CD4-positive, alpha-beta T cell treated with Interleukin-12 subunit alpha and Interleukin-12 subunit beta, for 1 hour (primary cell): Measurements from ENCODE around the gene RASGRF2.

Experiments used
- DNase-seq: peaks from one replicate; pipeline ENCODE4 v3.0.0-alpha.2; 2020

The RASGRF2 gene

GRCh38 chr5:80959768-80960442 lies at the start of gene RASGRF2:
TSS of gene RASGRF2 (plus strand) at chr5:80960363. CDS start at chr5:80960739, 376 bp downstream.
- peak; percentile 59 for DNase-seq

GRCh38 chr5:80912479-80912878 lies 47.7 kb upstream of the RASGRF2 start:
- no peak for DNase-seq

- DNase-seq, result no peak
Observed at GRCh38 chr5:80915716-80916115, 44.4 kb upstream of the RASGRF2 start.

- no peak for DNase-seq
Observed at GRCh38 chr5:80916676-80917075, 43.5 kb upstream of the RASGRF2 start.

- DNase-seq, result no peak
Observed at GRCh38 chr5:80917631-80918030, 42.5 kb upstream of the RASGRF2 start.

- DNase-seq, result no peak
Observed at GRCh38 chr5:80919678-80920196, 40.4 kb upstream of the RASGRF2 start.

- no peak for DNase-seq
Observed at GRCh38 chr5:80920333-80920732, 39.8 kb upstream of the RASGRF2 start.

- no peak for DNase-seq
Observed at GRCh38 chr5:80921026-80921425, 39.1 kb upstream of the RASGRF2 start.

- DNase-seq, result no peak
Observed at GRCh38 chr5:80925931-80926330, 34.2 kb upstream of the RASGRF2 start.

- no peak for DNase-seq
Observed at GRCh38 chr5:80926536-80926935, 33.6 kb upstream of the RASGRF2 start.

GRCh38 chr5:80926979-80927656 lies 33.0 kb upstream of the RASGRF2 start:
- DNase-seq, result no peak

GRCh38 chr5:80928073-80928472 lies 32.1 kb upstream of the RASGRF2 start:
- DNase-seq, result no peak

GRCh38 chr5:80930940-80931339 lies 29.2 kb upstream of the RASGRF2 start:
- no peak for DNase-seq

- no peak for DNase-seq
Observed at GRCh38 chr5:80931411-80931810, 28.8 kb upstream of the RASGRF2 start.

- no peak for DNase-seq
Observed at GRCh38 chr5:80933036-80933435, 27.1 kb upstream of the RASGRF2 start.

GRCh38 chr5:80934751-80935150 lies 25.4 kb upstream of the RASGRF2 start:
- DNase-seq, result no peak

- DNase-seq, result peak; percentile 7
Observed at GRCh38 chr5:80935811-80936385, 24.3 kb upstream of the RASGRF2 start.

- no peak for DNase-seq
Observed at GRCh38 chr5:80936881-80937280, 23.3 kb upstream of the RASGRF2 start.

- DNase-seq, result no peak
Observed at GRCh38 chr5:80937584-80938356, 22.4 kb upstream of the RASGRF2 start.

GRCh38 chr5:80941496-80941895 lies 18.7 kb upstream of the RASGRF2 start:
- DNase-seq, result no peak

GRCh38 chr5:80951366-80951765 lies 8.8 kb upstream of the RASGRF2 start:
- DNase-seq, result no peak

GRCh38 chr5:80953587-80953986 lies 6.6 kb upstream of the RASGRF2 start:
- no peak for DNase-seq

GRCh38 chr5:80955082-80955590 lies 5.0 kb upstream of the RASGRF2 start:
- DNase-seq, result no peak
